GM06990 (cell line): Measurements from ENCODE around the gene SLAMF6.
"Not testable (repeated sequence)": the region's sequence is repeated elsewhere in the genome, so short reads cannot be mapped to it uniquely, and the experiment has no call there.

Experiments
- DNase-seq: peaks from one replicate; pipeline ENCODE4 v3.0.0-alpha.2; 2011; ENCODE audit not compliant: insufficient read length; ENCODE audit errors: extremely low read depth
- H3K27me3 ChIP-seq: replicated peaks from 2 replicates; pipeline ENCODE4 v1.6.0; 2011; ENCODE audit warnings: low read length; ENCODE audit not compliant: control insufficient read depth, insufficient read depth
- H3K36me3 ChIP-seq: 2 replicates; pipeline ENCODE4 v1.5.1; 2011; ENCODE audit warnings: low read length; ENCODE audit not compliant: control insufficient read depth, insufficient read depth
- H3K4me3 ChIP-seq: replicated peaks from 2 replicates; pipeline ENCODE4 v1.5.1; 2011; ENCODE audit warnings: low read depth, mild to moderate bottlenecking, control low read depth, low read length
- CTCF ChIP-seq: IDR thresholded peaks from 2 replicates; pipeline ENCODE4 v1.5.1; 2011; ENCODE audit warnings: low read length, control low read depth, mild to moderate bottlenecking, inconsistent platforms; ENCODE audit not compliant: insufficient read depth, poor library complexity, severe bottlenecking

The SLAMF6 gene

DNA sequence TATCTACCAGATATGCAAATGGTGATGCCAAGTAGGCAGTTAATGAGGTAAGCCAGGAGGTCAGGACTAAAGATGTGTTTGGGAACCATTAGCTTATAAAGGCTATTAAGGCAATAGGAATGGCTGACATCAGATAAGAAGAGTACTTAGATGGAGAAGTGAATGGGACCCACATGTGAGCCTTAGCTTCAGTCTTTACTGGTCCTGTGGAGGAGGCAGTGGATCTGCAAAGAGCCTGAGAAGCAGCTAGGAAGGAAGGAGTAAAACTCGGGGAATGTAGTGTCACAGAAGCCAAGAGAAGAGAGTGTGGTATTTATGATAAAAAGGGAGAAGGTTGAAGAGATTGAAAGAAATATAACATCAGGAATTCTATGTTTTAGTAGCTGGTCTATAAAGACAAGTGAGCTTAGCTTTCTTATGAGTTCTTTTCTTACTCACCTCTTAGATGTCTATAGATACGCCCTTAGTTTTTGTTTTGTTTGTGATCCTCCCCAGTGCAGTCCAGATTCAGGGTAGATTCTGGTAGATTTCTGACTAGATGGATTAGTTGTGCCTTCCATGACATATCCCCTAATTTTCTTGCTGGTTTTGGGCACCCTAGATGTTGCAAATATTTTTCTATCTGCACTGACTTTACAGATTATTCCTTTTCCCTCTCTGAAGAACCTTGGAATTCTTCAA lies 39.4 kb downstream of the SLAMF6 start:
- no peak for TF ChIP-seq CTCF
- Histone ChIP-seq H3K4me3 (no peak overlapping the region), H3K27me3 (no peaks in the 10 kb centered on the region), H3K36me3 (peaks cover 15% of the 10 kb centered on the region)
- no peak for DNase-seq

- Histone ChIP-seq H3K27me3 (no peaks in the 10 kb centered on the region), H3K36me3 (peaks cover 11% of the 10 kb centered on the region), H3K4me3 (no peak overlapping the region)
- no peak for TF ChIP-seq CTCF
- no peak for DNase-seq
Measured at GRCh38 chr1:160481979-160482596, 41.0 kb downstream of the SLAMF6 start.

DNA sequence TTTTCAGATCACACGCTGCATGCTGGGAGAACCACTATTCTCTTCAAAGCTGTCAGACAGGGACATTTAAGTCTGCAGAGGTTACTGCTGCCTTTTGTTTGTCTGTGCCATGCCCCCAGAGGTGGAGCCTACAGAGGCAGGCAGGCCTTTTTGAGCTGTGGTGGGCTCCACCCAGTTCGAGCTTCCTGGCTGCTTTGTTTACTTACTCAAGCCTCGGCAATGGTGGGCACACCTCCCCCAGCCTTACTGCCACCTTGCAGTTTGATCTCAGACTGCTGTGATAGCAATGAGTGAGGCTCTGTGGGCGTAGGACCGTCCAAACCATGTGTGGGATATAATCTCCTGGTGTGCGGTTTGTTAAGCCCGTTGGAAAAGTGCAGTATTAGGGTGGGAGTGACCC lies 42.3 kb downstream of the SLAMF6 start:
- DNase-seq, H3K4me3 ChIP-seq, H3K27me3 ChIP-seq, H3K36me3 ChIP-seq: not testable (repeated sequence)

- H3K36me3 ChIP-seq, H3K27me3 ChIP-seq, DNase-seq, H3K4me3 ChIP-seq: not testable (repeated sequence)
Measured at GRCh38 chr1:160479091-160479490, 44.0 kb downstream of the SLAMF6 start.

GRCh38 chr1:160474392-160475242 lies 48.4 kb downstream of the SLAMF6 start:
- DNase-seq: peak; percentile 49
- no peak overlapping the region for H3K4me3 ChIP-seq
- H3K27me3 ChIP-seq: no peaks in the 10 kb centered on the region
- TF ChIP-seq CTCF: no peak
- no peaks in the 10 kb centered on the region for H3K36me3 ChIP-seq

GRCh38 chr1:160472112-160472511 lies 50.9 kb downstream of the SLAMF6 start:
- Histone ChIP-seq H3K36me3 (no peaks in the 10 kb centered on the region), H3K27me3 (no peaks in the 10 kb centered on the region), H3K4me3 (no peak overlapping the region)
- no peak for TF ChIP-seq CTCF
- no peak for DNase-seq
